Spleen (tissue), 7 donors: Measurements from ENCODE around the gene ABLIM2.

Experiments
- CTCF ChIP-seq, 11 experiments: fragments of 200-600 bp in 7 of 11; fragments of 450-650 bp in 4 of 11; sonication (generic) in 4 of 11; IDR thresholded peaks in 8 of 11; conservative IDR thresholded peaks in 3 of 11; 1 replicate in 7 of 11; 2 replicates in 4 of 11; pipeline versions ENCODE4 v1.4.0 to v1.8.0; 2016 to 2021; ENCODE audit warnings: antibody characterized with exemption in 11 of 11, inconsistent platforms in 4 of 11, mild to moderate bottlenecking in 1 of 11
- POLR2A ChIP-seq, 3 donors: fragments of 450-650 bp; IDR thresholded peaks; one replicate each; pipeline ENCODE4 v1.5.1; 2017; ENCODE audit warnings: antibody characterized with exemption in 3 of 3, mild to moderate bottlenecking in 1 of 3
- POLR2AphosphoS5 ChIP-seq, 3 donors: sonication (generic); formaldehyde crosslinking; IDR thresholded peaks; one replicate each; pipeline ENCODE4 v1.5.1; 2017; ENCODE audit warnings: antibody characterized with exemption in 3 of 3
- donor health status: DM: no; HTN: no; CAD: no; lungs with moderate emphysema.
- donor health status: DM: no; HTN: no; CAD: no.
- donor health status: DM: no; HTN: no; CAD: no.

DNA sequence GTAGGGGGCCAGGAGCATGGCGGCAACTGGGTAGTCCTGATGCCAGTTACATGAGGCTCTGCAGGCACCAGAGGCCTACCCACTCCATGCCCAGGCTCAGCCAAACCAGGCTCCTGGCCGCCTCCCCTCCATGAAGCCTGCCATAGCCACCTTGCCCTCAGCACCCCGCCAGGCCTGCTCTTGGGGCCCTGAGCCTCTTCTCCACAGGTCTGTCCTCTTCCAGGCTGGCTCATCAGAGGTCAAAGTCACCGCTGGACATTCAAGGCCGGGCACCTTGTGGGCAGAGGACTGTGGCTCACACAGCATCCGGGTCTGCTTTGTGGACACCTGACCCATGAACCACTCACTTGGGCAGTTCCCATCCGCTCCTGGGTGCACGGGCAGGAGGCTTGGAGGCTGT is 158.9 kb downstream of the ABLIM2 start:
- TF ChIP-seq CTCF (IDR thresholded peaks at IDR 0.05 in 8 of 11, conservative IDR thresholded peaks at IDR 0.05 in 3 of 11) (no peak), POLR2A (IDR thresholded peaks at IDR 0.05) (no peak), POLR2AphosphoS5 (IDR thresholded peaks at IDR 0.05) (no peak)
